AG04449 (cell line): ENCODE measurements around the gene ANXA8L1.
"Not testable (repeated sequence)": the region's sequence is repeated elsewhere in the genome, so short reads cannot be mapped to it uniquely, and the experiment has no call there.

Experiments used
- CTCF ChIA-PET: fragments of 350-600 bp; formaldehyde crosslinking; extraction: SDS; loops from one replicate; lab custom pipeline; 2021; ENCODE audit warnings: antibody characterized with exemption; lab: Yijun Ruan, JAX
- POLR2A ChIA-PET: fragments of 400-600, 350-600 bp; formaldehyde crosslinking; extraction: SDS; loops from one replicate; lab custom pipeline; 2020; ENCODE audit warnings: antibody characterized with exemption, inconsistent platforms; lab: Yijun Ruan, JAX
- DNase-seq: peaks from one replicate; pipeline ENCODE4 v3.0.0-alpha.2; 2010; ENCODE audit warnings: low read depth, low spot score
- H3K4me3 ChIP-seq: 2 replicates; pipeline ENCODE4 v1.5.1; 2011; ENCODE audit warnings: low read depth, mild to moderate bottlenecking, control low read depth, low read length

ANXA8L1 gene

DNA sequence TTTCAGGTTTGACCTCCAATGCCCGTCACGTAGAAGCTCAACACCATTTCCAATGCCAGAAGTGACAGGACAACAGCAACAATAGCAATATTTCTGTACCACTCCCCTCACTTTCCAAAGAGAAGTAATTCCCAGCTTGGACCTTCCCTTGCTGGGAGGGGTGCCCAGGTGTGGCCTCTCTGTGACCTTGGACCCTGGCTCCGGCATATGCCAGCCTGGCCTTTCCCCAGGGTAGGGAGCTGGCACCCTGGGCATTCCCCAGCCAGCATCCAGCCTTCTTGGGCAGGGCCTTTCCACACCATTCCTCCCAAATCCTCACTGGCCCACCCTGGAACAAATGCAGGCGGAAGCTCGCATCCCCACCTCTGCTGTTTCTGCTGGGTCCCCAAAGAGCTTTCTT is 37.1 kb downstream of the ANXA8L1 start:
- CTCF ChIA-PET = not testable (repeated sequence)

DNA sequence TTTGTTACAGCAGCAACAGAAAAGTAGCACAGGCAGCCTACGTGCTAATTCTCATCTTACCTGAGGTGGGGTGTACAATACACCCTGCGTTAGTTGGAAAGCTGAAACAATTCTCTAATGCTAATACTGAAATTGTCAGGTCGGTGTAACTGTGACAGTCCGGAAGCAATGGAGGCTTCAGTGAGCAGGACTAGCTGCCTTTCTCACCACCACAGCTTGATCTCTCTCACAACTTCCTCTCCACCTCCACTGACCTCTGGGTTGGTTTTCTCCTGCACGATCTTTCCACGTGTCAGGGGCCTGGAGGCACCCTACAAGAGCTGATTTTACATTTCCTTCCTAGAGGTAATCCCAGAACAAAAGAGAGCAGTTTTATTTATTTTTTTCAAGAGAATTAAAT is 39.7 kb downstream of the ANXA8L1 start:
- DNase-seq, H3K4me3 ChIP-seq, POLR2A ChIA-PET, CTCF ChIA-PET: not testable (repeated sequence)

More for the DNA sequence above, 37.1 kb downstream of the ANXA8L1 start:
- DNase-seq, POLR2A ChIA-PET, H3K4me3 ChIP-seq: not testable (repeated sequence)

GRCh38 chr10:46418283-46418682 is 42.7 kb downstream of the ANXA8L1 start:
- DNase-seq, POLR2A ChIA-PET, H3K4me3 ChIP-seq, CTCF ChIA-PET: not testable (repeated sequence)

- POLR2A ChIA-PET, CTCF ChIA-PET: not testable (repeated sequence)
Measured at GRCh38 chr10:46419570-46420379, 44.2 kb downstream of the ANXA8L1 start.

GRCh38 chr10:46423550-46423949 is 48.0 kb downstream of the ANXA8L1 start:
- CTCF ChIA-PET, DNase-seq, H3K4me3 ChIP-seq, POLR2A ChIA-PET: not testable (repeated sequence)

More at GRCh38 chr10:46419570-46420379, 44.2 kb downstream of the ANXA8L1 start:
- not testable (repeated sequence) for H3K4me3 ChIP-seq, DNase-seq

DNA sequence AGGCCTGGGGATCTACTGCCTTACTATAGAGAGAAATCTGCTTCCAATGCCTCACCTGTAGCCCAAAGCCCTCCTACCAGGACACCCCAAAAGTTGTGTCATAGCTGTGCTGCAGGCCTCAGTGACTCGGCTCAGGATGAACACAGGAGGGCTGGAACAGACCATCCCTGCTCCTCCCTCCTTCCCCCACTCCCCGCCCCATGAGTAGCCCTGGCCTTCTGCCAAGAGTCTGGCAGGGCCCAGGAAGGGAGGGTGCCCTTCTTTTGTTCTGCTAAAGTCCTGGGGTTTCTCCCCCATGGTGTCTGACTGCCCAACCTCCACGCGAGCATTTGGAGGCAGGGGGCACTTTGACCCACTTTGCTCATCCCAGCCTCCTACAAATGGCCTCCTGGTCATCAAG is 65.4 kb downstream of the ANXA8L1 start:
- H3K4me3 ChIP-seq, DNase-seq, POLR2A ChIA-PET, CTCF ChIA-PET: not testable (repeated sequence)
